ENCODE data around the gene BMP7. TPM values are rescaled to one million over a fixed set of nuclear protein-coding genes. Genes with fewer than 3 reads are reported as not detected.

The BMP7 gene
- total and polyA plus RNA-seq, 9 of the 15 experiments (the other 6 are each of a cell fraction or from before 2014, with no cell fraction given): 0.18 TPM; not detected in 8

DNA sequence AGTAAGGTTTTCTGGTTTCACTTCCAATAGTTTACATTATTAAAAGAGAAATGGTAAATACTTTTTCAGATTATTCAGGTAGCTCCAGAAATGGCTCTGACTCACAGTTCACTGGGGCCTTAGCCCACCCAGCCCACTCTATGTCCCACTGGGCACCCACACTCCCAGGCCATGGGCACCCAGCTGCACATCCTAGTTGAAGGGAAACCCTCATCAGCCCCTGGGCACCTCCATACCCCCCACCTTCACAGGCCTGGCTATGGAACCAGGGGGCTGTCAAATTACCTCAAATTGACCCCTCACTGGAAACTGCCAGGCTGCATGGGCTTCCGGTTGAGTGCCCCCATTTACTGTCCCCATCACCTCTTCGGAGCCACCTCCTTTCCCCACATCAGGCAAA lies 51.5 kb downstream of the BMP7 start:
- in situ Hi-C loops (cut with MboI) (no loop called here), intact Hi-C loops (cut with micrococcal nuclease) (no loop called here)
- no peak for DNase-seq (ENCODE audit: extremely low read depth in 1 of 4, low spot score in 3 of 4)
- FAIRE-seq: no peak
- H4K20me1 ChIP-seq (replicated peaks; ENCODE audit: control insufficient read depth, insufficient read depth, low read length): 0 out of 2 replicates have a peak, but pooled peaks cover 5% of the 10 kb centered on the region
- no peak overlapping the region for H3K4me2 ChIP-seq (ENCODE audit: insufficient read depth, low read length)
- no peaks in the 10 kb centered on the region for H3K9me1 ChIP-seq (ENCODE audit: control insufficient read depth, insufficient read depth, low read length)
- H3K27me3 ChIP-seq (ENCODE audit: control insufficient read depth in 2 of 2, insufficient read depth in 2 of 2, low read length in 2 of 2): peaks cover 25 to 88% of the 10 kb centered on the region in 2 experiments
- ChIA-PET CTCF (ENCODE audit: low intra/inter-chr PET ratio) (no interaction called here), POLR2A (interaction anchor here (0.5 kb wide), 1 partner anchor 125 kb away, joined by 3 read pairs; no protein-coding TSS in a partner anchor)
- ATAC-seq: no peak
- no peaks in the 10 kb centered on the region for H3K79me2 ChIP-seq (ENCODE audit: control insufficient read depth, insufficient read depth, low read length)
- no TSS peak for BruUV-seq (replicated peaks)
- no peaks in the 10 kb centered on the region for H3K36me3 ChIP-seq (ENCODE audit: control insufficient read depth, insufficient read depth, low read length)
- H3K9ac ChIP-seq (ENCODE audit: insufficient read depth in 1 of 2, low read depth in 2 of 2, low read length in 2 of 2): no peak overlapping the region
- TF ChIP-seq, protein P1, sequence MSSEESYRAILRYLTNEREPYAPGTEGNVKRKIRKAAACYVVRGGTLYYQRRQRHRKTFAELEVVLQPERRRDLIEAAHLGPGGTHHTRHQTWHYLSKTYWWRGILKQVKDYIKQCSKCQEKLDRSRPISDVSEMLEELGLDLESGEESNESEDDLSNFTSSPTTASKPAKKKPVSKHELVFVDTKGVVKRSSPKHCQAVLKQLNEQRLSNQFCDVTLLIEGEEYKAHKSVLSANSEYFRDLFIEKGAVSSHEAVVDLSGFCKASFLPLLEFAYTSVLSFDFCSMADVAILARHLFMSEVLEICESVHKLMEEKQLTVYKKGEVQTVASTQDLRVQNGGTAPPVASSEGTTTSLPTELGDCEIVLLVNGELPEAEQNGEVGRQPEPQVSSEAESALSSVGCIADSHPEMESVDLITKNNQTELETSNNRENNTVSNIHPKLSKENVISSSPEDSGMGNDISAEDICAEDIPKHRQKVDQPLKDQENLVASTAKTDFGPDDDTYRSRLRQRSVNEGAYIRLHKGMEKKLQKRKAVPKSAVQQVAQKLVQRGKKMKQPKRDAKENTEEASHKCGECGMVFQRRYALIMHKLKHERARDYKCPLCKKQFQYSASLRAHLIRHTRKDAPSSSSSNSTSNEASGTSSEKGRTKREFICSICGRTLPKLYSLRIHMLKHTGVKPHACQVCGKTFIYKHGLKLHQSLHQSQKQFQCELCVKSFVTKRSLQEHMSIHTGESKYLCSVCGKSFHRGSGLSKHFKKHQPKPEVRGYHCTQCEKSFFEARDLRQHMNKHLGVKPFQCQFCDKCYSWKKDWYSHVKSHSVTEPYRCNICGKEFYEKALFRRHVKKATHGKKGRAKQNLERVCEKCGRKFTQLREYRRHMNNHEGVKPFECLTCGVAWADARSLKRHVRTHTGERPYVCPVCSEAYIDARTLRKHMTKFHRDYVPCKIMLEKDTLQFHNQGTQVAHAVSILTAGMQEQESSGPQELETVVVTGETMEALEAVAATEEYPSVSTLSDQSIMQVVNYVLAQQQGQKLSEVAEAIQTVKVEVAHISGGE (CRISPR knock-in tag; IDR thresholded peaks at IDR 0.05): peak in 1 of 3 experiments; percentile 56; a peak in 1 of 6 replicates
- no peak for TF ChIP-seq SNAPC5 (CRISPR knock-in tag; IDR thresholded peaks at IDR 0.05)
- H3K4me1 ChIP-seq (replicated peaks in 1 of 2; ENCODE audit: control insufficient read depth in 2 of 2, insufficient read depth in 2 of 2, low read length in 2 of 2): peaks cover 0 to 7% of the 10 kb centered on the region in 2 experiments; a peak in 1 of 5 replicates
- no peak overlapping the region for H3K27ac ChIP-seq (ENCODE audit: extremely low read depth, low read depth, low read length)
- H3K4me3 ChIP-seq: no peak overlapping the region
- no peak overlapping the region for H2AFZ ChIP-seq (ENCODE audit: low read depth, low read length)
- 6% methylated on average over 2 of the region's 2 CpGs for WGBS (ENCODE audit: insufficient coverage, low coverage, missing lambda C conversion rate)
- no peaks in the 10 kb centered on the region for H3K9me3 ChIP-seq (replicated peaks; ENCODE audit: control insufficient read depth, insufficient read depth, low read depth, low read length)

Measured in K562 (cell line).